ENCODE data around the gene TMEM229B. TPM values are rescaled to one million over a fixed set of nuclear protein-coding genes. Genes with fewer than 3 reads are reported as not detected.

TMEM229B gene
- total RNA-seq, 3 donors from 2014 or later: 3.5 to 4.9 (median 4.2) TPM

DNA sequence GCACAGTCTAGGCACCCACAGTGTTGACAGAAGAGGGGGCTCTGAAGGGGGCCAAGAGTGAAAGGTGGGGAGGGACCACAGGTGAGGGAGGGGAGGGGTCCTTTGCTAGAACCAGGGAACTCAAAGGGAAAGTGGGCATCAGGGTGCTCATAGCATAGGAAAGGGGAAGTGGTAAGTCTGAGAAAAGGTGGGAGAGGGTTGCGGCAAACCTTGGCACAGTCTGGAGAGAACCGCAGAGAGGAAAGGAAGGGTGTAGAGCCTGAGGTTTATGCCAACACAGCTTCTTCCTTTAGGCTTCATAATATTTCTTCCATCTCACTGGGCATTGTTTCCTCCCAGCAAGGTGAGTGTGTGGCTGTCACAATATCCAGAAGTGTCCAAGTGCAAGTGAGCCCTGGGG lies 65.1 kb downstream of the TMEM229B start:
- H3K4me1 Mint-ChIP-seq (ENCODE audit: low read depth): no peaks in the 10 kb centered on the region
- H3K27me3 Mint-ChIP-seq (ENCODE audit: low read depth): peaks cover 21% of the 10 kb centered on the region
- H3K9me3 Mint-ChIP-seq: no peaks in the 10 kb centered on the region
- DNase-seq (no peak), ATAC-seq (no peak)
- no peaks in the 10 kb centered on the region for H3K36me3 Mint-ChIP-seq (ENCODE audit: insufficient read depth)
- no peak overlapping the region for H3K4me3 Mint-ChIP-seq

- Mint-ChIP-seq H3K4me1 (ENCODE audit: low read depth) (no peaks in the 10 kb centered on the region), H3K4me3 (no peak overlapping the region), H3K27me3 (ENCODE audit: low read depth) (peaks cover 17% of the 10 kb centered on the region), H3K36me3 (ENCODE audit: insufficient read depth) (no peaks in the 10 kb centered on the region), H3K9me3 (no peaks in the 10 kb centered on the region)
- ATAC-seq (no peak), DNase-seq (no peak)
These were observed 66.9 kb downstream of the TMEM229B start for GRCh38 chr14:67421356-67422224.

Other genes starting within 250 kb of the TMEM229B start
- 10 to 100 TPM; 10.6 to 14.5 (median 12.8) TPM for gene PALS1, start 247.3 kb downstream of the TMEM229B start, total RNA-seq
- gene ATP6V1D, start 128.9 kb downstream of the TMEM229B start, total RNA-seq: 10 to 100 TPM; 22.7 to 30.9 (median 24.8) TPM
- gene EIF2S1, start 128.4 kb downstream of the TMEM229B start, total RNA-seq: 100 to 1,000 TPM; 377 to 401 (median 392) TPM
- gene PLEK2, start 76.6 kb downstream of the TMEM229B start, total RNA-seq: 1 to 10 TPM; 1.8 to 2.5 (median 2.4) TPM
- 1 to 10 TPM; 1.1 to 2.3 (median 1.1) TPM for gene PLEKHH1, start 44.6 kb upstream of the TMEM229B start, total RNA-seq
- gene PIGH, start 111.5 kb upstream of the TMEM229B start, total RNA-seq: 10 to 100 TPM; 37.2 to 41.4 (median 39.6) TPM
- gene ARG2, start 131.2 kb upstream of the TMEM229B start, total RNA-seq: 1 to 10 TPM; 3.1 to 4.6 (median 4.3) TPM
- 10 to 100 TPM; 79.2 to 86.8 (median 80.1) TPM for gene VTI1B, start 185.9 kb upstream of the TMEM229B start, total RNA-seq
- gene RDH11, start 207.0 kb upstream of the TMEM229B start, total RNA-seq: 10 to 100 TPM; 37.9 to 43.3 (median 42.5) TPM
- gene RDH12, start 213.2 kb upstream of the TMEM229B start, total RNA-seq: under 1 TPM in 1 of 3 donors, not detected in 2; 0.15 TPM

All from activated T-cell treated with anti-CD3 and anti-CD28 coated beads, Interleukin-2, amount 50 U/mL, for 4 hours (primary cell).